Measurements from ENCODE around the gene WDFY4. TPM values are rescaled to one million over a fixed set of nuclear protein-coding genes. Genes with fewer than 3 reads are reported as not detected.

Gene WDFY4
- total and polyA plus RNA-seq, 11 donors, result 0.46 to 19.8 (median 1.0) TPM

- ATAC-seq, result no peak
Measured at GRCh38 chr10:48722153-48723145, 37.8 kb downstream of the WDFY4 start.

GRCh38 chr10:48724127-48724526 is 39.5 kb downstream of the WDFY4 start:
- intact Hi-C loops (cut with DNase I), result no loop called here
- Histone ChIP-seq H3K36me3 (peaks cover 0 to 11% (median 0%) of the 10 kb centered on the region in 9 donors), H3K9me3 (no peaks in the 10 kb centered on the region), H3K4me1 (peaks cover 0 to 17% (median 0%) of the 10 kb centered on the region in 12 donors), H3K4me3 (no peak overlapping the region), H3K27ac (no peak overlapping the region), H3K27me3 (no peaks in the 10 kb centered on the region)
- TF ChIP-seq, protein P1, sequence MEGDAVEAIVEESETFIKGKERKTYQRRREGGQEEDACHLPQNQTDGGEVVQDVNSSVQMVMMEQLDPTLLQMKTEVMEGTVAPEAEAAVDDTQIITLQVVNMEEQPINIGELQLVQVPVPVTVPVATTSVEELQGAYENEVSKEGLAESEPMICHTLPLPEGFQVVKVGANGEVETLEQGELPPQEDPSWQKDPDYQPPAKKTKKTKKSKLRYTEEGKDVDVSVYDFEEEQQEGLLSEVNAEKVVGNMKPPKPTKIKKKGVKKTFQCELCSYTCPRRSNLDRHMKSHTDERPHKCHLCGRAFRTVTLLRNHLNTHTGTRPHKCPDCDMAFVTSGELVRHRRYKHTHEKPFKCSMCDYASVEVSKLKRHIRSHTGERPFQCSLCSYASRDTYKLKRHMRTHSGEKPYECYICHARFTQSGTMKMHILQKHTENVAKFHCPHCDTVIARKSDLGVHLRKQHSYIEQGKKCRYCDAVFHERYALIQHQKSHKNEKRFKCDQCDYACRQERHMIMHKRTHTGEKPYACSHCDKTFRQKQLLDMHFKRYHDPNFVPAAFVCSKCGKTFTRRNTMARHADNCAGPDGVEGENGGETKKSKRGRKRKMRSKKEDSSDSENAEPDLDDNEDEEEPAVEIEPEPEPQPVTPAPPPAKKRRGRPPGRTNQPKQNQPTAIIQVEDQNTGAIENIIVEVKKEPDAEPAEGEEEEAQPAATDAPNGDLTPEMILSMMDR (IDR thresholded peaks at IDR 0.05), result no peak
- TF ChIP-seq POLR2A (IDR thresholded peaks at IDR 0.05), result no peak
- ATAC-seq (no peak), DNase-seq (no peak)
- WGBS, 4 donors, result 64 to 78% (median 73%) methylated on average over 7 of the region's 7 CpGs

More at GRCh38 chr10:48722153-48723145, 37.8 kb downstream of the WDFY4 start:
- H3K4me1 ChIP-seq, result peaks cover 0 to 17% (median 0%) of the 10 kb centered on the region in 12 donors
- H3K27me3 ChIP-seq, result no peaks in the 10 kb centered on the region
- H3K27ac ChIP-seq, result no peak overlapping the region
- intact Hi-C loops (cut with DNase I), result no loop called here
- no peak overlapping the region for H3K4me3 ChIP-seq
- peaks cover 0 to 6% (median 0%) of the 10 kb centered on the region in 9 donors for H3K36me3 ChIP-seq
- 84 to 90% (median 89%) methylated on average over 10 to 11 of the region's 11 CpGs for WGBS, 4 donors
- no peak for TF ChIP-seq POLR2A (IDR thresholded peaks at IDR 0.05)
- TF ChIP-seq, protein P1 (IDR thresholded peaks at IDR 0.05), result no peak
- no peaks in the 10 kb centered on the region for H3K9me3 ChIP-seq
- no peak for DNase-seq

- TF ChIP-seq POLR2A (IDR thresholded peaks at IDR 0.05), result no peak
- TF ChIP-seq, protein P1 (IDR thresholded peaks at IDR 0.05), result no peak
- Histone ChIP-seq H3K36me3 (peaks cover 0 to 11% (median 0%) of the 10 kb centered on the region in 9 donors), H3K27ac (no peak overlapping the region), H3K4me3 (no peak overlapping the region), H3K9me3 (no peaks in the 10 kb centered on the region), H3K4me1 (peaks cover 0 to 17% (median 0%) of the 10 kb centered on the region in 12 donors), H3K27me3 (no peaks in the 10 kb centered on the region)
- DNase-seq, result no peak
- intact Hi-C loops (cut with DNase I), result no loop called here
- ATAC-seq, result peak in 1 of 4 donors; percentile 49
- WGBS, 4 donors, result 65 to 72% (median 69%) methylated on average over 3 to 4 of the region's 4 CpGs
Measured at GRCh38 chr10:48725708-48726107, 41.0 kb downstream of the WDFY4 start.

- TF ChIP-seq POLR2A (IDR thresholded peaks at IDR 0.05), result no peak
- TF ChIP-seq, protein P1 (IDR thresholded peaks at IDR 0.05), result no peak
- Histone ChIP-seq H3K4me3 (no peak overlapping the region), H3K9me3 (no peaks in the 10 kb centered on the region), H3K4me1 (peaks cover 0 to 17% (median 0%) of the 10 kb centered on the region in 12 donors), H3K27ac (no peak overlapping the region), H3K27me3 (no peaks in the 10 kb centered on the region), H3K36me3 (peaks cover 0 to 6% (median 0%) of the 10 kb centered on the region in 9 donors)
- intact Hi-C loops (cut with DNase I), result no loop called here
- ATAC-seq (no peak), DNase-seq (no peak)
- WGBS, 4 donors, result 87 to 91% (median 89%) methylated on average over 3 of the region's 3 CpGs
Measured at GRCh38 chr10:48727866-48728265, 43.2 kb downstream of the WDFY4 start.
